ENCODE results near the gene ADGRF3.
"Not testable (repeated sequence)": the region's sequence is repeated elsewhere in the genome, so short reads cannot be mapped to it uniquely, and the experiment has no call there.

ADGRF3 gene

GRCh38 chr2:26346454-26347053, at the start of gene ADGRF3:
Gene ADGRF3, minus strand, starts transcription at chr2:26346789. Its CDS starts 555 bp downstream, at chr2:26346234.
- DNase-seq: peak; percentile 67 to 84

- no peak for DNase-seq
Observed at GRCh38 chr2:26395394-26395793, 48.8 kb upstream of the ADGRF3 start.

- DNase-seq: no peak
Observed at GRCh38 chr2:26394694-26395093, 48.1 kb upstream of the ADGRF3 start.

GRCh38 chr2:26387189-26387588, 40.6 kb upstream of the ADGRF3 start:
- DNase-seq: no peak

- DNase-seq: no peak
Observed at GRCh38 chr2:26384597-26384996, 38.0 kb upstream of the ADGRF3 start.

- no peak for DNase-seq
Observed at GRCh38 chr2:26384183-26384582, 37.6 kb upstream of the ADGRF3 start.

GRCh38 chr2:26382564-26382963, 36.0 kb upstream of the ADGRF3 start:
- DNase-seq: no peak

GRCh38 chr2:26380281-26380680, 33.7 kb upstream of the ADGRF3 start:
- DNase-seq: peak in 1 of 2 experiments; percentile 11

GRCh38 chr2:26376799-26377198, 30.2 kb upstream of the ADGRF3 start:
- DNase-seq: no peak

- not testable (repeated sequence) for DNase-seq
Observed at GRCh38 chr2:26370909-26371308, 24.3 kb upstream of the ADGRF3 start.

- DNase-seq: not testable (repeated sequence)
Observed at GRCh38 chr2:26369664-26370063, 23.1 kb upstream of the ADGRF3 start.

GRCh38 chr2:26366957-26367356, 20.4 kb upstream of the ADGRF3 start:
- no peak for DNase-seq

- no peak for DNase-seq
Observed at GRCh38 chr2:26364669-26365068, 18.1 kb upstream of the ADGRF3 start.

GRCh38 chr2:26363958-26364357, 17.4 kb upstream of the ADGRF3 start:
- no peak for DNase-seq

GRCh38 chr2:26363323-26363722, 16.7 kb upstream of the ADGRF3 start:
- no peak for DNase-seq

GRCh38 chr2:26359886-26360473, 13.4 kb upstream of the ADGRF3 start:
- DNase-seq: no peak

GRCh38 chr2:26356771-26357170, 10.2 kb upstream of the ADGRF3 start:
- DNase-seq: no peak

- no peak for DNase-seq
Observed at GRCh38 chr2:26356111-26356510, 9.5 kb upstream of the ADGRF3 start.

GRCh38 chr2:26355038-26355995, 8.7 kb upstream of the ADGRF3 start:
- DNase-seq: no peak

GRCh38 chr2:26354469-26354868, 7.9 kb upstream of the ADGRF3 start:
- not testable (repeated sequence) for DNase-seq

GRCh38 chr2:26352892-26353291, 6.3 kb upstream of the ADGRF3 start:
- no peak for DNase-seq

GRCh38 chr2:26351375-26352090, 4.9 kb upstream of the ADGRF3 start:
- no peak for DNase-seq

GRCh38 chr2:26349690-26350089, 3.1 kb upstream of the ADGRF3 start:
- no peak for DNase-seq

Data from NCI-H2081 (cell line).